Skeletal muscle satellite cell (primary cell): ENCODE measurements around the gene MEIS3. TPM values are rescaled to one million over a fixed set of nuclear protein-coding genes. Genes with fewer than 3 reads are reported as not detected.

ENCODE experiments used
- H3K27me3 ChIP-seq: 2 replicates; pipeline ENCODE4 v1.7.0; 2013; ENCODE audit warnings: low read length; ENCODE audit not compliant: control insufficient read depth, insufficient read depth
- H3K36me3 ChIP-seq: 2 replicates; pipeline ENCODE4 v1.7.0; 2013; ENCODE audit warnings: mild to moderate bottlenecking, control low read depth, low read length; ENCODE audit not compliant: insufficient read depth
- H3K4me1 ChIP-seq: 2 replicates; pipeline ENCODE4 v1.7.0; 2013; ENCODE audit warnings: low read length; ENCODE audit not compliant: control insufficient read depth, insufficient read depth
- H3K4me2 ChIP-seq: 2 replicates; pipeline ENCODE4 v1.7.0; 2013; ENCODE audit warnings: mild to moderate bottlenecking, low read length
- H3K4me3 ChIP-seq: 2 replicates; pipeline ENCODE4 v1.7.0; 2013; ENCODE audit warnings: low read length
- H3K9ac ChIP-seq: 2 replicates; pipeline ENCODE4 v1.7.0; 2013; ENCODE audit warnings: mild to moderate bottlenecking, low read depth, low read length, moderate library complexity
- H3K9me3 ChIP-seq: replicated peaks from 2 replicates; pipeline ENCODE4 v1.7.0; 2013; ENCODE audit warnings: mild to moderate bottlenecking, control low read depth, low read length
- total RNA-seq: library from RNA; depleted of rRNA; stranded (reverse); fragments of >200 nt; gene quantifications from 2 replicates; pipeline ENCODE4 v1.2.3, GENCODE V29; 2012; rRNA removed

The MEIS3 gene
- 39.0 and 40.8 TPM in 2 replicates for total RNA-seq

DNA sequence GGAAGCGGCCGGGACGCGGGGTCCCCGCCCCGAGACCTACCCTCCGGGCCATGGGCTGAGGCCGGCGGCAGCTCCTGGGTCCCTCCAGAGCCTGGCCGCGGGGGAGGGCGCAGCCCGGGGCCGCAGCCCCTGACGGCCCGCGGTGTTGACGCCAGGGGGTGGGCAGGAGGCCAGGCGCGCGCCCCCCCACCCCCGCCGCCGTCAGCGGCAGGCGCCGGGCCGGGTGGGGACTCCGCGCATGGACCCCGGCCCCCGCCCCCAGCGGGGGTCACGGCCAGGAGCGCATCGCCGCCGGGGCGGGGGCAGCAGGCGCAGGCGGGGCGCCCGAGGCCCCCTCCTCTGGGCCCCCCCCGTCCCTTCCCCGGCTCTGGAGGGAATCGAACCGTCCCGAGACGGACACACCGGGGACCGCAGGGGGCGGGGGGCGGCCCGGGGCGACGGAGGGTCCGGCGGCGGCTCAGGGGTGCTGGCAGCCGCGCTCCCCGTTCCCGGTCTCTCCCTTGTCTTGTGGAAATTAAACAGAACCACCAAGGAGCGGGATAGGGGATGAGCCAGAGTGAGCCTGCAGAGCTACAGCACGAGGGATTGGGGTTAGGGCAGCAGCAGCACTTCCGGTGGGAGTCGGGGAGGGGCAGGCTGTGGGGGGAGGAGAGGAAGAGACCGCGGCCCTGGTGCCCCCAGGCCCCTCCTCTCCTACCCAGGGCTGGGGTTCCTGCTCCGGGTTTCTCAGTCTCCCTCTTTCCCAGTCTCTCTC is at the start of gene MEIS3:
MEIS3 (minus strand) TSS at position 498 of the 754 bp plus-strand sequence; CDS start at position 52, 446 bp downstream.
- peak within 1 kb of the TSS; percentile 52 for H3K9ac ChIP-seq
- no peaks in the 10 kb centered on the region for H3K9me3 ChIP-seq
- peaks cover 74% of the 10 kb centered on the region for H3K27me3 ChIP-seq
- H3K4me1 ChIP-seq, result peaks cover 15% of the 10 kb centered on the region
- H3K4me3 ChIP-seq, result peak within 1 kb of the TSS; percentile 64
- peaks cover 3% of the 10 kb centered on the region for H3K36me3 ChIP-seq
- peak within 1 kb of the TSS; percentile 84 for H3K4me2 ChIP-seq

DNA sequence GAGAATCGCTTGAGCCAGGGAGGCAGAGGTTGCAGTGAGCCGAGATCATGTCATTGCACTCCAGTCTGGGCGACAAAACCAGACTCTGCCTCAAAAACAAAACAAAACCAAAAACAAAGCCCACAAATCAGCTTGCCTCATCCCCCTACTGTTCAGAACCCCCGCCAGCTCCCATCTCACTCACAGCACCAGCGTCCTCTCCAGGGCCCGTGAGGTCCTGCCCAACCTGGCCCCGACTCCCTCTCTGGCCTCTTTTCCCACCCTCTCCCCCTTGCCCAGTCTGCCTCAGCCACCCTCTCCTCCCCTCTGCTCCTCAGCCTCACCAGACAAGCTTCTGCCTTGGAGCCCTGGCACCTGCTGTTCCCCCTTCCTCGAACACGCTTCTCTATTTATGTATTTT is 48.6 kb upstream of the MEIS3 start:
- H3K36me3 ChIP-seq, result no peaks in the 10 kb centered on the region
- no peaks in the 10 kb centered on the region for H3K4me1 ChIP-seq
- no peak overlapping the region for H3K4me2 ChIP-seq
- H3K4me3 ChIP-seq, result no peak overlapping the region
- no peak overlapping the region for H3K9ac ChIP-seq
- H3K9me3 ChIP-seq, result no peaks in the 10 kb centered on the region
- H3K27me3 ChIP-seq, result peaks cover 77% of the 10 kb centered on the region

DNA sequence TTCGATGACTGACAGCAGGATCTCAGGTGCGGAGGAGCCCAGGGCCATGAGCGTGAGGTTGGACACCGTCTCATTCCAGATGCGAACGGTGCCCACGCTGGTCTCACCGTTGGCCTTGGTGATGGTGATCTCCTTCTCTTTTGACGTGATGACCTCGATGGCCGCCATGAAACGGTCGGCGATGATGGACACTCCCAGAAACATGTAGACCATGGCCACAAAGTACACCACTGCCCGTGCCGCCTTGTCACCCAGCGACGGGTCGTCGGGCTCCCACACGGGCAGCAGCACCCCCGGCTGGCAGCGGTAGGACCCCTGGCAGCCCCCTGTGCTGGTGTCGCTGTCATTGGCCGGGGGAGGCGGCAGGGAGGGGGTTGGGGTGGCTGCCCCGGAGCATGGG is 46.6 kb upstream of the MEIS3 start:
- Histone ChIP-seq H3K4me3 (no peak overlapping the region), H3K4me2 (no peak overlapping the region), H3K9ac (no peak overlapping the region), H3K36me3 (no peaks in the 10 kb centered on the region), H3K9me3 (no peaks in the 10 kb centered on the region), H3K27me3 (peaks cover 76% of the 10 kb centered on the region), H3K4me1 (no peaks in the 10 kb centered on the region)

- Histone ChIP-seq H3K9me3 (no peaks in the 10 kb centered on the region), H3K4me3 (no peak overlapping the region), H3K4me2 (no peak overlapping the region), H3K9ac (no peak overlapping the region), H3K36me3 (no peaks in the 10 kb centered on the region), H3K27me3 (peaks cover 69% of the 10 kb centered on the region), H3K4me1 (no peaks in the 10 kb centered on the region)
Measured at GRCh38 chr19:47464675-47465419, 45.5 kb upstream of the MEIS3 start.

- Histone ChIP-seq H3K9me3 (peaks cover 2% of the 10 kb centered on the region), H3K4me1 (no peaks in the 10 kb centered on the region), H3K4me2 (no peak overlapping the region), H3K9ac (no peak overlapping the region), H3K27me3 (peaks cover 68% of the 10 kb centered on the region), H3K4me3 (no peak overlapping the region), H3K36me3 (no peaks in the 10 kb centered on the region)
Measured at GRCh38 chr19:47461876-47462275, 42.5 kb upstream of the MEIS3 start.

DNA sequence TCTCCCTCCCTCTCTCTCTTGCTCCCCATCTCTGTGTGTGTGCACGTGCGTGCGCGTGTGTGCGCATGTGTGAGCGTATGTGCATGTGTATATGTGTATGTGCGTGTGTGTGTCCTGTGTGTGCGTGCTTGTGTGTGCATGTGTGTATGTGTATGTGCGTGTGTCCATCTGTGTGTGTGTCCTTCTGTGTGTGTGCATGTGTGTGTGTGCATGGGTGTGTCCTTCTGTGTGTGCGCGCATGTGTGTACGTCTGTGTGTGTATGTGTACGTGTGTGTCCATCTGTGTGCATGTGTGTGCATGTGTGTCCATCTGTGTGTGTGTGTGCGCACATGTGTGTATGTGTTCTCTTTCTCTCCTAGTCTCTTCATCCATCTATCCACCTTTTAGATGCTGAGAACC is 40.1 kb upstream of the MEIS3 start:
- peaks cover 73% of the 10 kb centered on the region for H3K27me3 ChIP-seq
- no peak overlapping the region for H3K4me3 ChIP-seq

DNA sequence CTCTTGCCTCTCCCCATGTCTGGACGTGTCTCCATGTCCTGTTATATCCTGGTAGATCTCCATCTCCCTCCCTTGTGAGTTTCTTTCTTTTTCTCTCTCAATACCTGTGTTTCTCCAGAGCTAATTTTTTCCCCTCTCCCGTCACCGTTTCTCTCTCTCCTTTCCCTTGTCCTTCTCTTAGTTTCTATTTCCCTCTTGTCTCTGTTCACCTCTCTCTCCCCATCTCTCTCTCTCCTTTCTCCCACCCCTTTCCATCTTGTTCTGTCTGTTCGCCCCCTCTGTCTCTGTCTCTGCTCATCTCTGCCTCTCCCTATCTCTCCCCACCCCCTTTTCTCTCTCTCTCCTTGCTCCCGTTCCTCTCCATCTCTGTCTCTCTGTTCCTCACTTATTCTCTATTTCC is 39.3 kb upstream of the MEIS3 start:
- H3K27me3 ChIP-seq, result peaks cover 69% of the 10 kb centered on the region
- H3K9ac ChIP-seq, result no peak overlapping the region

More for the DNA sequence above, 40.1 kb upstream of the MEIS3 start:
- H3K9me3 ChIP-seq, result peaks cover 21% of the 10 kb centered on the region
- H3K4me2 ChIP-seq, result no peak overlapping the region
- no peak overlapping the region for H3K9ac ChIP-seq
- H3K36me3 ChIP-seq, result no peaks in the 10 kb centered on the region
- no peaks in the 10 kb centered on the region for H3K4me1 ChIP-seq

GRCh38 chr19:47456721-47457474 is 37.6 kb upstream of the MEIS3 start:
- no peak overlapping the region for H3K9ac ChIP-seq
- no peak overlapping the region for H3K4me3 ChIP-seq
- H3K4me2 ChIP-seq, result peak overlapping the region; percentile 37
- H3K27me3 ChIP-seq, result peaks cover 74% of the 10 kb centered on the region
- H3K4me1 ChIP-seq, result no peaks in the 10 kb centered on the region
- H3K9me3 ChIP-seq, result peaks cover 21% of the 10 kb centered on the region
- no peaks in the 10 kb centered on the region for H3K36me3 ChIP-seq

More for the DNA sequence above, 39.3 kb upstream of the MEIS3 start:
- no peak overlapping the region for H3K4me3 ChIP-seq
- no peak overlapping the region for H3K4me2 ChIP-seq
- H3K4me1 ChIP-seq, result no peaks in the 10 kb centered on the region
- H3K36me3 ChIP-seq, result no peaks in the 10 kb centered on the region
- H3K9me3 ChIP-seq, result peaks cover 21% of the 10 kb centered on the region

- Histone ChIP-seq H3K4me3 (no peak overlapping the region), H3K36me3 (no peaks in the 10 kb centered on the region), H3K4me1 (peaks cover 9% of the 10 kb centered on the region), H3K9me3 (peaks cover 5% of the 10 kb centered on the region), H3K27me3 (peaks cover 73% of the 10 kb centered on the region), H3K9ac (no peak overlapping the region), H3K4me2 (no peak overlapping the region)
Measured at GRCh38 chr19:47450478-47450877, 31.2 kb upstream of the MEIS3 start.

DNA sequence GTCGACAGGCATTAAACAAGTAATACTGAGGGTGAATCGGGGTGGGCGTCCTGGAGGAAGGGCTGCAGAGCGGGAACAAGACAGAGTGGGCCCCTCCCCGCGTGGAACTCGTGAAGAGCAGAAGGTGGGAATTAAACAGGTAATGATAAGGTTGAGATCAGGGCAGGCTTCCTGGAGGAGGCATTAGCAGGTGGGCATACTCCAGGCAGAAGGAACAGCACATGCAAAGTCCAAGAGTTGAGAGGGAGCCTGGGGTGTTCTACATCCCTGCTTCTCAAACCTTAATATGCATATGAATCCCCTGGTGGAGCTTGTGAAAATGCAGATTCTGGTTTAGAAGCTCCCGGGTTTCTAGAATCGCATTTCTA is 29.0 kb upstream of the MEIS3 start:
- peaks cover 9% of the 10 kb centered on the region for H3K4me1 ChIP-seq
- H3K4me2 ChIP-seq, result no peak overlapping the region
- H3K36me3 ChIP-seq, result no peaks in the 10 kb centered on the region
- H3K9ac ChIP-seq, result no peak overlapping the region
- no peak overlapping the region for H3K4me3 ChIP-seq
- peaks cover 79% of the 10 kb centered on the region for H3K27me3 ChIP-seq
- no peaks in the 10 kb centered on the region for H3K9me3 ChIP-seq
